ENCODE data around the gene E2F6. TPM values are rescaled to one million over a fixed set of nuclear protein-coding genes. Genes with fewer than 3 reads are reported as not detected.

Gene E2F6
- total and polyA plus RNA-seq, 2 of the 13 experiments (the other 11 are each of a cell fraction or from before 2014, with no cell fraction given), result 27.3 to 36.0 TPM

- TF ChIP-seq HOMEZ (CRISPR knock-in tag; IDR thresholded peaks at IDR 0.05; ENCODE audit: low read depth), result peak; percentile 61; the same call in 1 of the 2 replicates
- TF ChIP-seq KLF6 (CRISPR knock-in tag; IDR thresholded peaks at IDR 0.05), result peak; percentile 1; the same call in 1 of the 2 replicates
- no peak for TF ChIP-seq ZBTB7A (CRISPR knock-in tag; IDR thresholded peaks at IDR 0.05)
- no peak for TF ChIP-seq NR3C1 (CRISPR knock-in tag; IDR thresholded peaks at IDR 0.05)
- TF ChIP-seq ELF3 (CRISPR knock-in tag; IDR thresholded peaks at IDR 0.05), result no peak
- no peak for TF ChIP-seq SKIL (CRISPR knock-in tag; IDR thresholded peaks at IDR 0.05; ENCODE audit: borderline replicate concordance)
- TF ChIP-seq ZNF747 (CRISPR knock-in tag; IDR thresholded peaks at IDR 0.05; ENCODE audit: borderline replicate concordance), result peak; percentile 27; the same call in 1 of the 2 replicates
- TF ChIP-seq ZNF329 (CRISPR knock-in tag; IDR thresholded peaks at IDR 0.05; ENCODE audit: low read depth), result no peak
- TF ChIP-seq FOXP1 (IDR thresholded peaks at IDR 0.05), result no peak
- 0 out of 2 replicates have a peak, but pooled peaks have one; percentile 61 for TF ChIP-seq FOXP1 (CRISPR knock-in tag; IDR thresholded peaks at IDR 0.05)
- TF ChIP-seq ZNF691 (CRISPR knock-in tag; IDR thresholded peaks at IDR 0.05; ENCODE audit: borderline replicate concordance, low read depth), result peak; percentile 48; the same call in 1 of the 2 replicates
- no peak for TF ChIP-seq ZNF124 (CRISPR knock-in tag; IDR thresholded peaks at IDR 0.05)
- TF ChIP-seq MTF2 (CRISPR knock-in tag; IDR thresholded peaks at IDR 0.05; ENCODE audit: borderline replicate concordance), result no peak
- TF ChIP-seq LCORL (IDR thresholded peaks at IDR 0.05), result no peak
- peak; percentile 71 for TF ChIP-seq LCORL (CRISPR knock-in tag; IDR thresholded peaks at IDR 0.05)
- no peak for TF ChIP-seq MTERF4 (CRISPR knock-in tag; IDR thresholded peaks at IDR 0.05)
- no peak for TF ChIP-seq KDM2A (CRISPR knock-in tag; IDR thresholded peaks at IDR 0.05; ENCODE audit: borderline replicate concordance, low read depth)
- TF ChIP-seq ZBTB7B (CRISPR knock-in tag; IDR thresholded peaks at IDR 0.05), result no peak
- no peak for TF ChIP-seq ZUFSP (CRISPR knock-in tag; IDR thresholded peaks at IDR 0.05; ENCODE audit: borderline replicate concordance)
- peak; percentile 92 for TF ChIP-seq HNF4A (CRISPR knock-in tag; IDR thresholded peaks at IDR 0.05)
- peak; percentile 45; the same call in 1 of the 2 replicates for TF ChIP-seq NCOA1 (CRISPR knock-in tag; IDR thresholded peaks at IDR 0.05)
- TF ChIP-seq SP2 (CRISPR knock-in tag; IDR thresholded peaks at IDR 0.05), result no peak
- TF ChIP-seq HOXA3 (CRISPR knock-in tag; IDR thresholded peaks at IDR 0.05), result peak; percentile 66
- TF ChIP-seq TOE1 (CRISPR knock-in tag; IDR thresholded peaks at IDR 0.05), result no peak
- TF ChIP-seq KMT2A (CRISPR knock-in tag; IDR thresholded peaks at IDR 0.05), result no peak
- no peak for TF ChIP-seq KLF15 (CRISPR knock-in tag; IDR thresholded peaks at IDR 0.05; ENCODE audit: borderline replicate concordance)
- TF ChIP-seq ADNP (CRISPR knock-in tag; IDR thresholded peaks at IDR 0.05), result no peak
Measured at GRCh38 chr2:11506611-11506969, 40.6 kb upstream of the E2F6 start (continued).

Data from HepG2 (cell line).